Germinal center (tissue), 1 donor: ENCODE data around the gene SRPK3.
"Not testable (repeated sequence)": the region's sequence is repeated elsewhere in the genome, so short reads cannot be mapped to it uniquely, and the experiment has no call there.

ENCODE experiments used
- DNase-seq: peaks from one replicate; pipeline ENCODE4 v3.0.0; 2012; ENCODE audit warnings: mixed read lengths, low spot score

SRPK3 gene

GRCh38 chrX:153807976-153808375 lies 27.1 kb downstream of the SRPK3 start:
- no peak for DNase-seq

DNA sequence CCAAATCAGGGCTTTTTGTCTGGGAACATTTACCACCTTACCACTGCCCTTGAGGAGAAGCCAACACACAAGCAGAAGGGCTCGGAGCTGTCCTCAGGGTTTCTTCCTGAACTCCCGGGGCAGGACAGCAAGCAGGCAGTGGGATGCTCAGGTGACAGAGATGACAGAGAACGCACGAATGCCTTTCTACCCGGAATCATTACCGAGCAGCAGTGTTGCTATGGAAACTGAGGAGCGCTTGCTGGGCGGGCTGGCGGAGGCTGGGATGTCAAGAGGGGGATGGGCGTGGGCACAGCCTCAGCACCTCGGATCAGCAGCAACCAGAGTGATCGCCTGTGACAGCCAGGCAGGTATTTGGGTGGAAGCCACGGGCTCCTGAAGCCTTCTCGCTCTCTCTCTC lies 31.4 kb downstream of the SRPK3 start:
- DNase-seq = no peak

DNA sequence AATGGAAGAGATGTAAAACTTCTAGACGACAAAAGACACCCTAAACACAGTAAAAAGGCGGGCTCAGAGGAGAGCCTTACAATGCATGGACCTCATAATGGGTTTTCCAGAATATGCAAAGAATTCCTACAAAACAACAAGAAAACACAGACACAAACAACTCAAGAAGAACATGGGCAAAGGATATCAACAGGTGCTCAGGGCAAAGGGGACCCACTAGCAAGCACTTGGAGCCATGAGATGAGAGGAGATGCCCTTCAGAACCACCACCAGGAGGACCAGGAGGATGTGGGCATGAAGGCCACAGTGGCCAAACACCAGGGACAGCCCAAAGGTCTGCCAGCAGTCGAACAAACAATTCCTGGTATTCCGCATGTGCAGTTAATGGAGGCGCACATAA lies 32.3 kb downstream of the SRPK3 start:
- DNase-seq = no peak

GRCh38 chrX:153814591-153815315 lies 33.9 kb downstream of the SRPK3 start:
- no peak for DNase-seq

- DNase-seq = no peak
Measured at GRCh38 chrX:153816831-153817690, 36.2 kb downstream of the SRPK3 start.

- DNase-seq = not testable (repeated sequence)
Measured at GRCh38 chrX:153818064-153818463, 37.2 kb downstream of the SRPK3 start.

DNA sequence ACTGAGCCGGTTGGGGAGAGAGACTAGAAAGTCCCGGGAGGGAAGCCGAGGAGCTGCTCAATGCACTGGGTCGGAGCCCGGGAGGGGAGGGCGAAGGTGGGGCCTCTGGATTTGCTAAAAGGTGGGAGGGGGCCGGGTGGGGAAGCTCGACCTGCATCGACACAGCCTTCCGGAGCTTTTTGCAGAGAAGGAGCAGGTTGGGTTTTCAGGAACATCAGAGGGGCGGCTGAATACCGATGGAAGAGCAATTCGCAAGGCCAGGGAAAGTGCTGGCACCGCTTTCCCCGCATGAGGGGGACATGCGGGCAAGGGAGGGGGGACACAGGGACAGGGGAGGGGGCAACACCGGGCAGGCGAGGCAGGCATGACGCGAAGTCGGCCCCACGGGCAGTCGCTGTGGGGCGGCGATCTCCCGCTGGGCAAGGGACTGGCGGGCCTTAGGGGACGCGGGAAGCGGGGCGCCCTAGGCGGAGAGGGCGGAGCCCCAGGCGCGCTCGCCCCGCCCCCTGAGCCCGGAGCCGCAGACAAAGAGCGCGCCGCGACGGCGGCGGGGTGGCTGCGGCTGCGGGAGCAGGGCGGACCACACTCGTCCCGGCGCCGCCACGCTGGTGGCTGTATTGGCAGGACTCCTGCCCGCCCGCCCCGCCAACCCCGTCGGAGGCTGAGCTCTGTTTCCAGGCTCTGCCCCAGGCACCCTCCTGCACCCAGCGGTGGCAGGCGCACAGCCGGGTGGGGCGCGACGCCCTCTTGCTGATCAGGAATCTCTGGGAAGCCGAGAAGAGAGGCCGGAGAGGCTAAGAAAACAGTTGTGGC lies 37.9 kb downstream of the SRPK3 start:
- peak; percentile 59 for DNase-seq

DNA sequence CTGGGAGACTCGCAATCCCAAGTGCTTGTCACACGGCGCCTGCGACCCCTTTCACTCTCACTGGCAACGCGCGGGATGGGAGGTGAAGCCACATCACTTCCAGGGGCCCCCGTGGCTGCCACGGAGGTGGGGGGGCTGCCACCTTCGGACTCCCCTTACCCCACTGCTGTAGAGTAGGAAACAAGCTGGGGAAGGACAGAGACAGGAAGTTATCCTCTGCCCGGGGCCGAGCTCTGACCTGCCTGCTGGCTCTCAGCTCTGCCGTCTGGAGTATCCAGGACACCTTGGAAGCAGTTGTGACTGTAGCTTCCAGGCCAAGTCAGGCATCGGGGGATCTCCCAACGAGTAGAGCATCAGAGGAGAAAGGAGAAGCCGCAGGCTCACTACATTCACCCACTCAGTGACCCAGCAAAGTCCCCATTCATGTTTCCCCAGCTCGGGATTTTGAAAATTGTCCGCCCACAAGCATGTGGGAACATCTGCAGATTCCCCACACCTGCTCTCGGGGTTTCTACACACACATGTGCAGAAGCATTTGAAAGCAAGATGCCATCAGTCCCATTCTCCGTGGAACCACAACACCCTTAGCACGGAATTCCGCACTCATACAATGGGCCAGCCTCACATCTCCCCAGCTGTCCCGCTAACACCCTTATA lies 38.7 kb downstream of the SRPK3 start:
- DNase-seq = no peak

- no peak for DNase-seq
Measured at GRCh38 chrX:153820601-153821000, 39.8 kb downstream of the SRPK3 start.

- no peak for DNase-seq
Measured at GRCh38 chrX:153821066-153821465, 40.2 kb downstream of the SRPK3 start.

DNA sequence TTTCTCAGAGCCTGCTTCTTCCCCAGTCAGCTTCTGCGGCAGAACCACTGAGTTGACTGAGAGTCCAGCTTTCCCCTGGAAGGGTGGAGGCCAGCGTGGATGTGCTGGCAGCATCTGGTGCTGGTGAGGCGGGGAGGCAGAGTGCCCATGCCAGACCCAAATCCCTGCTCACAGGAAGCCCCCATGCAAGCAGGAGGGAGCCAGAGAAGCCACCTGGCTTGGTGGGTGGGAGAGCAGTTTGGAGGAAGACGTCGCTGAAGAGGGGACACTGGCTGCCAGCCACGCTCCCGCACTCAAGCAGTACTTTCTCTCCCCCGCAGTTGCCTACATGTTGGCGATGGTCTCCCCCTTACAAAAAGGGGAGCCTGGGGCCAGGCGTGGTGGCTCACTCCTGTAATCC lies 43.5 kb downstream of the SRPK3 start:
- DNase-seq = peak; percentile 0

DNA sequence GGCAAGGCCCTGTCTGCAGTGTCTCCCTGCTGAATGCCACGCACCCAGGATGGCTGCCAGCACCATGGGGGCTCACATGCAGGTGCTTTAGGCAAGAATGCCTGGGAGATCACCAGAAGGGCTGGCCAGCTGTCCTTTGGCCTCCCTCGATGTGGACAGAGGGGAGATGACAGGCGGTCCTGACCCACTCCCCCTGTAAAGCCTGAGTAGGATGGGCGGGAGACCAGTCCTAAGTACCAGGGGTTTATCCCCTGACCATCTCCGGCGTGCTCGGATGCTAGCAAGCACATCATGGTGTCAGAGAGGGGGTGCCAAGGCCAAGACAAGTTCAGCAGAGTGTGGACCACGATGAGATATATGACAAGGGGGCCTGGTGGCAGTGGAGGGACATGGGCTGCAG lies 44.2 kb downstream of the SRPK3 start:
- no peak for DNase-seq

GRCh38 chrX:153827016-153827415 lies 46.2 kb downstream of the SRPK3 start:
- no peak for DNase-seq

GRCh38 chrX:153827903-153828302 lies 47.1 kb downstream of the SRPK3 start:
- no peak for DNase-seq

DNA sequence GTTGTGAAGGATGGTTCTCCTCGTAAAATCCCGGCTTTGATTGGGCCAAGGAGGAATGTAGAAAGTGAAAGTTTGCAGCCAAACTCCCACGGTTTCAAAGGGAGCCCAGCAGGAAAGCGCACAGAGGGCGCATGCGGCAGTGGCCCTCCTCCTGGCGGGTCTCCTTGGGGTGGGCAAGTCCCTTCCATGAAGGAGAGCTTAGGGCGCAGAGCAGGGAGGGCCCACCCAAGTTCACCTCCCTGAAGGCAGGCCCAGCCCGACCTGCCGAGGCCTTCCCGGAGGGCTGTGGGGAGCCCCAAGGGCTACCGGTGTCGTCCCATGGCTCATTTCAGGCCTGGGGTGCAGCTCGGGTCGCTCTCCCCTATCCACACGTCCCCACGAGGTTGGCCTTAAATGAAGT lies 47.5 kb downstream of the SRPK3 start:
- peak; percentile 1 for DNase-seq

DNA sequence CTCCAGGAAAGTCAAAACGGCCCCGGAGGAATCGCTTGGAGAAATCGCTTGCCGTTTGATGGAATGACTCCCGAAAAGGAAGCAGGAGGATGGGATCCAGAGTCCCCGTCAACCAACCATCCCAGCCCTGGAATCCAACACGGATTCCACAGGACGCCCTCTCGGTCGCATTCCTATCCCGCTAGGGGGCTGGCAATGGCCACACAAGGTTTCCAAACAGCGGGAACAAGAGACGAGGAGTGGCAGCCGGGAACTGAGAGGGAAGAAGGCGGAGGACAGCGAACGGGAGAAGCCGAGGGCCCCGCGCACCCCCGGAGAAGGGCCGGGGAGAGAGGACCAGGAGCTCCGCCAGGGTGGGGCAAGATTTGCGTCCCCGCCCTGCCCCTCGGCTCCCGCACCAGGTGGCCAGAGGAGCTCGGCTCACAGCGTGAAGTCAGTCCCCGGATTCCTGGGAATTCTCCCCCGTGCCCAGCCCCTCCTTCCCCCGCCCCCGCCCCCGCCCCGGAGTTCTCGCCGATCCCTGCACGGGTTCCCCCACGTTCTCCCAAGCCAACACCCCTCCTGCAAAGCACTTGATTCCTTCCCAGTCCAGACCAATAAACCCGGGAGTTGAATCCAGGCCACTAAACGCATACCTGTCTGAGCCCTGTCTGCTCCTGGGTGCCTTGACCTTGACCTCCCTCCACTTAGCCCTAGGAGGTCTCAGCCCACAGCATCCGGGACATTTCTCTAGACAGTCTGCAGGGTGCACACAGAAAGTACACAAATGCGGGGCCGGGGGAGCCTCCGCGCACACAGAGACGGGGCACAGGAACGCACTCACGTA lies 48.1 kb downstream of the SRPK3 start:
- no peak for DNase-seq

DNA sequence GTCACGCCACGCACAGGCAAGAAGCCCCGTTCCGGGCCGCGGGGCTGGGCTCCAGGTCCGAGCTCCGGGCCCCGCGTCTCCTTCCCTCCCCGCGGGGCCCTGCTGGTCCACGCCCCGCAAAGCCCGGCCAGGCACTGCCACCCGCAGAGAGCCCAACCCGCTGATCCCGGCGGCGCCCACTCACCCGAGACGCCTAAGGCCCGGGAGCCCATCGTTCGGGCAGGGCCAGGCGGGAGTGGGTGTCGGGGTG lies 48.6 kb downstream of the SRPK3 start:
- no peak for DNase-seq

DNA sequence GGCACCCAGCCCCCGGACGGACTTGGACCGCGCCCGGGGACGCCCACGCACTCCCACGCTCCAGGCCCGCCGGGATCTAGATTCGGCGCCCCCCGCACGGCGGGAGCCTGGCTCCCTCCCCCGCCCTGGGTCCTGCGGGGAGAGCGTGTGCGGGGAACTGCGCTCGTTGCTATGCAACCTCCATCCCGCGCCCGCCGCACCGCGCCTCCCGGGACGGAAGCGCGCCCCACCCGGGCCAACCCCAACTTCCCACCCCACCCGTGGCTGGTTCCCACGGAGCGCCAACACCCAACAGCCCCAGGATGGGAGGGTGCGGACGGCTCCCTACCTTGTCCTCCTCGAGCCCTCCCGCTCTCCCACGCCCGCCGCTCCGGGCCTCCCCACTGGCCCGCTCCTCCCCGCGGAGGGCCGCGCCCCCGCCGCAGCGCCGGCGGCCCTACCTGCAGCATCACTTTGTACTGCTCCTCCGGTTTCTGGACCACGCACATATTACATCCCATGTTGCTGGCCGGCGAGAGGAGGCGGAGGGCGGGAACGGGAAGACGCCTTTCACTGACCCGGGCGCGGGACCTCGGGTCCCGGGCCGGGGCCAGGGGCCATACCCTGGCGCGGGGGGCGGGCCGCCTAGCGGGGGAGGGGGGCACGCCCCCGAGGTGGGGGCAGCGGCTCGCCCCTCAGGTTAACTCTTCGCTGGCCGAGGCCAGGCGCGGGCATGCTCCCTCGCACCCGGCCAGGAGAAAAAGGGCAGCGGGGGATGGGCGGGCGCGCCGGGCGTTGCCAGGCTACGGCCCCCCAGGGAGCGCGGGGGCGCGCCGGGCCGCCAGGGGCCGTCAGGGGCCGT lies 49.2 kb downstream of the SRPK3 start, which contains the start of gene PDZD4:
Gene PDZD4, minus strand, starts transcription at position 746 of the 841 bp plus-strand sequence. Its CDS starts 246 bp downstream, at position 500.
- no peak for DNase-seq

- DNase-seq = no peak
Measured at GRCh38 chrX:153830640-153831428, 50.0 kb downstream of the SRPK3 start.
